ENCODE results near the gene ARHGAP26.

Gene ARHGAP26

GRCh38 chr5:143006501-143006900 is 236.3 kb downstream of the ARHGAP26 start:
- H3K14ac ChIP-seq (ENCODE audit: low read length in 2 of 2) = no peak overlapping the region
- H3K79me1 ChIP-seq (replicated peaks; ENCODE audit: low read length, poor library complexity, severe bottlenecking) = no peaks in the 10 kb centered on the region
- H3K27me3 ChIP-seq (ENCODE audit: control insufficient read depth in 1 of 2, insufficient read depth in 1 of 2, low read length in 2 of 2) = no peaks in the 10 kb centered on the region
- peaks cover 14% of the 10 kb centered on the region for H3K4me1 ChIP-seq (ENCODE audit: control insufficient read depth, insufficient read depth, low read depth, low read length)
- H2BK15ac ChIP-seq (ENCODE audit: low read depth, poor library complexity, severe bottlenecking) = no peak overlapping the region
- no peak overlapping the region for H3K23ac ChIP-seq (ENCODE audit: low read length in 2 of 2)
- peak overlapping the region; percentile 8 for H4K91ac ChIP-seq (ENCODE audit: low read length)
- no peak overlapping the region for H2BK5ac ChIP-seq (ENCODE audit: low read depth, low read length, poor library complexity, severe bottlenecking)
- H4K8ac ChIP-seq (ENCODE audit: low read length) = no peak overlapping the region
- H3K9ac ChIP-seq (ENCODE audit: low read length) = no peak overlapping the region
- no peaks in the 10 kb centered on the region for H3K9me3 ChIP-seq (ENCODE audit: control insufficient read depth, low read length)
- no peak overlapping the region for H3K18ac ChIP-seq (ENCODE audit: low read depth in 1 of 2, low read length in 2 of 2)
- no peak overlapping the region for H2BK12ac ChIP-seq (ENCODE audit: low read length in 2 of 2)
- no peaks in the 10 kb centered on the region for H3K36me3 ChIP-seq (ENCODE audit: control insufficient read depth in 1 of 2, insufficient read depth in 2 of 2, low read depth in 1 of 2, low read length in 2 of 2)
- H3K4ac ChIP-seq (ENCODE audit: low read depth in 1 of 2, low read length in 2 of 2) = peak overlapping the region in 1 of 2 experiments; percentile 28
- no peak overlapping the region for H2BK120ac ChIP-seq (ENCODE audit: low read depth, low read length)
- no peak overlapping the region for H3K27ac ChIP-seq (ENCODE audit: low read length, poor library complexity, severe bottlenecking)
- no peak overlapping the region for H3K4me3 ChIP-seq (ENCODE audit: insufficient read depth in 1 of 2, low read depth in 1 of 2, low read length in 2 of 2)
- no peak overlapping the region for H2AFZ ChIP-seq (ENCODE audit: low read depth, low read length)
- no peak for DNase-seq
- peak overlapping the region; percentile 27 for H2AK5ac ChIP-seq (ENCODE audit: low read length, severe bottlenecking)
- no peak overlapping the region for H3K4me2 ChIP-seq (ENCODE audit: low read length, poor library complexity, severe bottlenecking)

GRCh38 chr5:143008032-143008431 is 237.9 kb downstream of the ARHGAP26 start:
- no peak for DNase-seq
- H3K27me3 ChIP-seq (ENCODE audit: control insufficient read depth in 1 of 2, insufficient read depth in 1 of 2, low read length in 2 of 2) = no peaks in the 10 kb centered on the region
- H3K27ac ChIP-seq (ENCODE audit: low read length, poor library complexity, severe bottlenecking) = no peak overlapping the region
- H2BK5ac ChIP-seq (ENCODE audit: low read depth, low read length, poor library complexity, severe bottlenecking) = no peak overlapping the region
- H4K8ac ChIP-seq (ENCODE audit: low read length) = no peak overlapping the region
- H3K9me3 ChIP-seq (ENCODE audit: control insufficient read depth, low read length) = no peaks in the 10 kb centered on the region
- H3K4ac ChIP-seq (ENCODE audit: low read depth in 1 of 2, low read length in 2 of 2) = no peak overlapping the region
- no peak overlapping the region for H3K18ac ChIP-seq (ENCODE audit: low read depth in 1 of 2, low read length in 2 of 2)
- H3K23ac ChIP-seq (ENCODE audit: low read length in 2 of 2) = no peak overlapping the region
- WGBS = 73% methylated on average over 2 of the region's 2 CpGs
- H3K9ac ChIP-seq (ENCODE audit: low read length) = peak overlapping the region; percentile 74
- no peak overlapping the region for H2BK120ac ChIP-seq (ENCODE audit: low read depth, low read length)
- peaks cover 10% of the 10 kb centered on the region for H3K4me1 ChIP-seq (ENCODE audit: control insufficient read depth, insufficient read depth, low read depth, low read length)
- H2BK15ac ChIP-seq (ENCODE audit: low read depth, poor library complexity, severe bottlenecking) = no peak overlapping the region
- no peak overlapping the region for H4K91ac ChIP-seq (ENCODE audit: low read length)
- no peak overlapping the region for H3K4me3 ChIP-seq (ENCODE audit: insufficient read depth in 1 of 2, low read depth in 1 of 2, low read length in 2 of 2)
- no peak overlapping the region for H3K14ac ChIP-seq (ENCODE audit: low read length in 2 of 2)
- H3K79me1 ChIP-seq (replicated peaks; ENCODE audit: low read length, poor library complexity, severe bottlenecking) = no peaks in the 10 kb centered on the region
- no peak overlapping the region for H3K4me2 ChIP-seq (ENCODE audit: low read length, poor library complexity, severe bottlenecking)
- no peak overlapping the region for H2AFZ ChIP-seq (ENCODE audit: low read depth, low read length)
- no peaks in the 10 kb centered on the region for H3K36me3 ChIP-seq (ENCODE audit: control insufficient read depth in 1 of 2, insufficient read depth in 2 of 2, low read depth in 1 of 2, low read length in 2 of 2)
- no peak overlapping the region for H2AK5ac ChIP-seq (ENCODE audit: low read length, severe bottlenecking)
- no peak overlapping the region for H2BK12ac ChIP-seq (ENCODE audit: low read length in 2 of 2)

GRCh38 chr5:143008809-143009521 is 238.8 kb downstream of the ARHGAP26 start:
- H4K8ac ChIP-seq (ENCODE audit: low read length) = no peak overlapping the region
- H3K4me2 ChIP-seq (ENCODE audit: low read length, poor library complexity, severe bottlenecking) = no peak overlapping the region
- peak overlapping the region in 1 of 2 experiments; percentile 58 for H3K4me3 ChIP-seq (ENCODE audit: insufficient read depth in 1 of 2, low read depth in 1 of 2, low read length in 2 of 2)
- H2AFZ ChIP-seq (ENCODE audit: low read depth, low read length) = no peak overlapping the region
- no peak overlapping the region for H2BK12ac ChIP-seq (ENCODE audit: low read length in 2 of 2)
- H3K9me3 ChIP-seq (ENCODE audit: control insufficient read depth, low read length) = no peaks in the 10 kb centered on the region
- H3K27me3 ChIP-seq (ENCODE audit: control insufficient read depth in 1 of 2, insufficient read depth in 1 of 2, low read length in 2 of 2) = no peaks in the 10 kb centered on the region
- H3K27ac ChIP-seq (ENCODE audit: low read length, poor library complexity, severe bottlenecking) = peak overlapping the region; percentile 29
- no peak overlapping the region for H2BK5ac ChIP-seq (ENCODE audit: low read depth, low read length, poor library complexity, severe bottlenecking)
- no peak overlapping the region for H3K4ac ChIP-seq (ENCODE audit: low read depth in 1 of 2, low read length in 2 of 2)
- no peak overlapping the region for H2BK15ac ChIP-seq (ENCODE audit: low read depth, poor library complexity, severe bottlenecking)
- WGBS = 62% methylated on average over 9 of the region's 10 CpGs
- no peak overlapping the region for H3K23ac ChIP-seq (ENCODE audit: low read length in 2 of 2)
- H4K91ac ChIP-seq (ENCODE audit: low read length) = no peak overlapping the region
- peak; percentile 94 for DNase-seq
- no peak overlapping the region for H2BK120ac ChIP-seq (ENCODE audit: low read depth, low read length)
- no peaks in the 10 kb centered on the region for H3K79me1 ChIP-seq (replicated peaks; ENCODE audit: low read length, poor library complexity, severe bottlenecking)
- H3K36me3 ChIP-seq (ENCODE audit: control insufficient read depth in 1 of 2, insufficient read depth in 2 of 2, low read depth in 1 of 2, low read length in 2 of 2) = no peaks in the 10 kb centered on the region
- peak overlapping the region; percentile 74 for H3K9ac ChIP-seq (ENCODE audit: low read length)
- peaks cover 10% of the 10 kb centered on the region for H3K4me1 ChIP-seq (ENCODE audit: control insufficient read depth, insufficient read depth, low read depth, low read length)
- peak overlapping the region; percentile 3 for H2AK5ac ChIP-seq (ENCODE audit: low read length, severe bottlenecking)
- H3K18ac ChIP-seq (ENCODE audit: low read depth in 1 of 2, low read length in 2 of 2) = peak overlapping the region in 1 of 2 experiments; percentile 18
- H3K14ac ChIP-seq (ENCODE audit: low read length in 2 of 2) = no peak overlapping the region

GRCh38 chr5:143010351-143010750 is 240.2 kb downstream of the ARHGAP26 start:
- Histone ChIP-seq H2BK5ac (ENCODE audit: low read depth, low read length, poor library complexity, severe bottlenecking) (no peak overlapping the region), H3K4me1 (ENCODE audit: control insufficient read depth, insufficient read depth, low read depth, low read length) (peaks cover 7% of the 10 kb centered on the region)
- 100% methylated on average over 1 of the region's 1 CpG for WGBS

More at GRCh38 chr5:143010351-143010750, 240.2 kb downstream of the ARHGAP26 start:
- Histone ChIP-seq H3K4ac (ENCODE audit: low read depth in 1 of 2, low read length in 2 of 2) (peak overlapping the region in 1 of 2 experiments; percentile 32), H3K18ac (ENCODE audit: low read depth in 1 of 2, low read length in 2 of 2) (no peak overlapping the region), H3K14ac (ENCODE audit: low read length in 2 of 2) (no peak overlapping the region), H4K8ac (ENCODE audit: low read length) (no peak overlapping the region), H3K27me3 (ENCODE audit: control insufficient read depth in 1 of 2, insufficient read depth in 1 of 2, low read length in 2 of 2) (no peaks in the 10 kb centered on the region), H3K79me1 (replicated peaks; ENCODE audit: low read length, poor library complexity, severe bottlenecking) (no peaks in the 10 kb centered on the region), H2AFZ (ENCODE audit: low read depth, low read length) (no peak overlapping the region), H3K9ac (ENCODE audit: low read length) (no peak overlapping the region), H3K27ac (ENCODE audit: low read length, poor library complexity, severe bottlenecking) (peak overlapping the region; percentile 11), H3K23ac (ENCODE audit: low read length in 2 of 2) (no peak overlapping the region), H2BK15ac (ENCODE audit: low read depth, poor library complexity, severe bottlenecking) (peak overlapping the region; percentile 3), H2BK120ac (ENCODE audit: low read depth, low read length) (no peak overlapping the region), H2AK5ac (ENCODE audit: low read length, severe bottlenecking) (peak overlapping the region; percentile 38), H3K36me3 (ENCODE audit: control insufficient read depth in 1 of 2, insufficient read depth in 2 of 2, low read depth in 1 of 2, low read length in 2 of 2) (peaks cover 0 to 4% of the 10 kb centered on the region in 2 experiments), H3K4me2 (ENCODE audit: low read length, poor library complexity, severe bottlenecking) (no peak overlapping the region), H3K9me3 (ENCODE audit: control insufficient read depth, low read length) (no peaks in the 10 kb centered on the region), H3K4me3 (ENCODE audit: insufficient read depth in 1 of 2, low read depth in 1 of 2, low read length in 2 of 2) (no peak overlapping the region), H2BK12ac (ENCODE audit: low read length in 2 of 2) (no peak overlapping the region), H4K91ac (ENCODE audit: low read length) (no peak overlapping the region)
- DNase-seq = no peak
